Neural cell (in vitro differentiated cells): ENCODE data around the gene PRND. TPM values are rescaled to one million over a fixed set of nuclear protein-coding genes. Genes with fewer than 3 reads are reported as not detected.

Source experiments
- H2AFZ ChIP-seq: fragments of 200-600, 300-800 bp; sonication (generic), shearing (Covaris generic); 2 replicates; pipeline ENCODE4 v1.6.0; 2014; ENCODE audit warnings: low read depth, mild to moderate bottlenecking, antibody characterized with exemption, low read length, moderate library complexity
- H3F3A ChIP-seq: fragments of 200-600 bp; shearing (Covaris generic); 2 replicates; pipeline ENCODE4 v1.6.1; 2016; ENCODE audit warnings: mild to moderate bottlenecking, moderate library complexity, mixed read lengths, antibody characterized with exemption, low read length; ENCODE audit not compliant: insufficient read depth, poor library complexity, severe bottlenecking
- H3K27ac ChIP-seq: fragments of 200-600, 300-800 bp; sonication (generic), shearing (Covaris generic); 2 replicates; pipeline ENCODE4 v1.5.1; 2014; ENCODE audit warnings: mild to moderate bottlenecking, low read length, moderate library complexity
- H3K27me3 ChIP-seq: fragments of 300-800, 200-600 bp; sonication (generic), shearing (Covaris generic); 2 replicates; pipeline ENCODE4 v1.6.0; 2014; ENCODE audit warnings: mild to moderate bottlenecking, low read depth, low read length, moderate library complexity; ENCODE audit not compliant: insufficient read depth
- H3K36me3 ChIP-seq: fragments of 300-800, 200-600 bp; sonication (generic), shearing (Covaris generic); 2 replicates; pipeline ENCODE4 v1.5.1; 2014; ENCODE audit warnings: mild to moderate bottlenecking, antibody characterized with exemption, low read length, moderate library complexity; ENCODE audit not compliant: insufficient read depth
- H3K4me2 ChIP-seq: fragments of 300-800, 200-600 bp; sonication (generic), shearing (Covaris generic); 2 replicates; pipeline ENCODE4 v1.6.0; 2014; ENCODE audit warnings: mild to moderate bottlenecking, low read length
- H3K4me3 ChIP-seq: fragments of 300-800, 200-600 bp; sonication (generic), shearing (Covaris generic); 2 replicates; pipeline ENCODE4 v1.5.1; 2014; ENCODE audit warnings: mild to moderate bottlenecking, low read length, moderate library complexity
- H3K79me2 ChIP-seq: fragments of 200-600 bp; shearing (Covaris generic); replicated peaks from 2 replicates; pipeline ENCODE4 v1.6.0; 2014; ENCODE audit warnings: mild to moderate bottlenecking, low read length, moderate library complexity; ENCODE audit not compliant: insufficient read depth
- H3K9ac ChIP-seq: fragments of 300-800, 200-600 bp; sonication (generic), shearing (Covaris generic); 2 replicates; pipeline ENCODE4 v1.6.1; 2016; ENCODE audit warnings: mild to moderate bottlenecking, low read length, mixed read lengths
- H3K9me2 ChIP-seq: fragments of 200-600 bp; shearing (Covaris generic); 2 replicates; pipeline ENCODE4 v1.6.1; 2016; ENCODE audit warnings: mild to moderate bottlenecking, low read length, mixed read lengths; ENCODE audit not compliant: insufficient read depth
- H3K9me3 ChIP-seq: fragments of 200-600, 300-800 bp; sonication (generic), shearing (Covaris generic); 2 replicates; pipeline ENCODE4 v1.6.1; 2016; ENCODE audit warnings: mild to moderate bottlenecking, mixed run types, low read length, moderate library complexity, mixed read lengths
- H4K20me1 ChIP-seq: fragments of 200-600 bp; shearing (Covaris generic); 2 replicates; pipeline ENCODE4 v1.6.1; 2016; ENCODE audit warnings: mild to moderate bottlenecking, mixed run types; ENCODE audit not compliant: insufficient read depth
- EP300 ChIP-seq: fragments of 450-650 bp; conservative IDR thresholded peaks from 2 replicates; pipeline ENCODE4 v1.6.1; 2014; ENCODE audit warnings: antibody characterized with exemption, mild to moderate bottlenecking, moderate library complexity; ENCODE audit not compliant: poor library complexity, severe bottlenecking
- EZH2 ChIP-seq: fragments of 200-600, 300-800 bp; shearing (Covaris generic), sonication (generic); IDR thresholded peaks from 2 replicates; pipeline ENCODE4 v1.6.1; 2014; ENCODE audit warnings: antibody characterized with exemption, low read length, borderline replicate concordance, mild to moderate bottlenecking; ENCODE audit not compliant: insufficient read depth, poor library complexity, severe bottlenecking
- MXI1 ChIP-seq: fragments of 450-650 bp; conservative IDR thresholded peaks from 2 replicates; pipeline ENCODE4 v1.6.1; 2014; ENCODE audit warnings: antibody characterized with exemption, mild to moderate bottlenecking; ENCODE audit not compliant: poor library complexity, severe bottlenecking
- POLR2AphosphoS5 ChIP-seq: IDR thresholded peaks from 2 replicates; pipeline ENCODE4 v1.6.1; 2012
- RAD21 ChIP-seq: fragments of 450-650 bp; conservative IDR thresholded peaks from 2 replicates; pipeline ENCODE4 v1.6.1; 2014; ENCODE audit warnings: antibody characterized with exemption, mild to moderate bottlenecking, moderate library complexity
- REST ChIP-seq: IDR thresholded peaks from 2 replicates; pipeline ENCODE4 v1.6.1; 2012; ENCODE audit warnings: borderline replicate concordance
- SMC3 ChIP-seq: fragments of 450-650 bp; conservative IDR thresholded peaks from 2 replicates; pipeline ENCODE4 v1.6.1; 2014; ENCODE audit warnings: antibody characterized with exemption, mild to moderate bottlenecking, moderate library complexity; ENCODE audit not compliant: poor library complexity
- TAF1 ChIP-seq: IDR thresholded peaks from 2 replicates; pipeline ENCODE4 v1.6.1; 2012; ENCODE audit warnings: low read depth
- polyA plus RNA-seq: library from polyadenylated mRNA; depleted of rRNA; stranded (reverse); fragments of >200 nt; gene quantifications from 2 replicates; pipeline ENCODE4 v1.2.3, GENCODE V29; 2014
- TF ChIP-seq, protein P1 (sequence below): fragments of 450-650 bp; IDR thresholded peaks from 2 replicates; pipeline ENCODE4 v1.5.1; 2014; ENCODE audit warnings: antibody characterized with exemption, mild to moderate bottlenecking, moderate library complexity; ENCODE audit not compliant: poor library complexity, severe bottlenecking

Gene PRND
- polyA plus RNA-seq, 1 donor from 2014 or later, result not detected

GRCh38 chr20:4697831-4698221 is 23.9 kb upstream of the PRND start:
- Histone ChIP-seq H3K4me2 (no peak overlapping the region), H3K4me3 (no peak overlapping the region), H2AFZ (no peak overlapping the region), H3K36me3 (no peaks in the 10 kb centered on the region), H3K9me3 (no peaks in the 10 kb centered on the region), H3F3A (no peaks in the 10 kb centered on the region), H3K9me2 (no peaks in the 10 kb centered on the region), H3K27me3 (no peaks in the 10 kb centered on the region), H3K79me2 (no peaks in the 10 kb centered on the region), H3K9ac (no peak overlapping the region), H3K27ac (no peak overlapping the region), H4K20me1 (no peaks in the 10 kb centered on the region)
- TF ChIP-seq EP300 (no peak), TAF1 (no peak), REST (no peak), POLR2AphosphoS5 (no peak), RAD21 (no peak), SMC3 (no peak), EZH2 (no peak), MXI1 (no peak)
- TF ChIP-seq, protein P1, sequence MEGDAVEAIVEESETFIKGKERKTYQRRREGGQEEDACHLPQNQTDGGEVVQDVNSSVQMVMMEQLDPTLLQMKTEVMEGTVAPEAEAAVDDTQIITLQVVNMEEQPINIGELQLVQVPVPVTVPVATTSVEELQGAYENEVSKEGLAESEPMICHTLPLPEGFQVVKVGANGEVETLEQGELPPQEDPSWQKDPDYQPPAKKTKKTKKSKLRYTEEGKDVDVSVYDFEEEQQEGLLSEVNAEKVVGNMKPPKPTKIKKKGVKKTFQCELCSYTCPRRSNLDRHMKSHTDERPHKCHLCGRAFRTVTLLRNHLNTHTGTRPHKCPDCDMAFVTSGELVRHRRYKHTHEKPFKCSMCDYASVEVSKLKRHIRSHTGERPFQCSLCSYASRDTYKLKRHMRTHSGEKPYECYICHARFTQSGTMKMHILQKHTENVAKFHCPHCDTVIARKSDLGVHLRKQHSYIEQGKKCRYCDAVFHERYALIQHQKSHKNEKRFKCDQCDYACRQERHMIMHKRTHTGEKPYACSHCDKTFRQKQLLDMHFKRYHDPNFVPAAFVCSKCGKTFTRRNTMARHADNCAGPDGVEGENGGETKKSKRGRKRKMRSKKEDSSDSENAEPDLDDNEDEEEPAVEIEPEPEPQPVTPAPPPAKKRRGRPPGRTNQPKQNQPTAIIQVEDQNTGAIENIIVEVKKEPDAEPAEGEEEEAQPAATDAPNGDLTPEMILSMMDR, result no peak

DNA sequence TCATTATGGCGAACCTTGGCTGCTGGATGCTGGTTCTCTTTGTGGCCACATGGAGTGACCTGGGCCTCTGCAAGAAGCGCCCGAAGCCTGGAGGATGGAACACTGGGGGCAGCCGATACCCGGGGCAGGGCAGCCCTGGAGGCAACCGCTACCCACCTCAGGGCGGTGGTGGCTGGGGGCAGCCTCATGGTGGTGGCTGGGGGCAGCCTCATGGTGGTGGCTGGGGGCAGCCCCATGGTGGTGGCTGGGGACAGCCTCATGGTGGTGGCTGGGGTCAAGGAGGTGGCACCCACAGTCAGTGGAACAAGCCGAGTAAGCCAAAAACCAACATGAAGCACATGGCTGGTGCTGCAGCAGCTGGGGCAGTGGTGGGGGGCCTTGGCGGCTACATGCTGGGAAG is 22.5 kb upstream of the PRND start:
- no peaks in the 10 kb centered on the region for H3K9me2 ChIP-seq
- H3K27me3 ChIP-seq, result no peaks in the 10 kb centered on the region
- no peak overlapping the region for H3K9ac ChIP-seq
- TF ChIP-seq SMC3 (no peak), TAF1 (no peak), REST (no peak), RAD21 (no peak), EP300 (no peak), EZH2 (no peak), POLR2AphosphoS5 (no peak)
- TF ChIP-seq, protein P1, result no peak
- H4K20me1 ChIP-seq, result no peaks in the 10 kb centered on the region
- H3K9me3 ChIP-seq, result no peaks in the 10 kb centered on the region
- no peak overlapping the region for H3K4me2 ChIP-seq
- H2AFZ ChIP-seq, result no peak overlapping the region
- no peaks in the 10 kb centered on the region for H3F3A ChIP-seq
- no peak overlapping the region for H3K4me3 ChIP-seq
- H3K27ac ChIP-seq, result no peak overlapping the region
- no peaks in the 10 kb centered on the region for H3K79me2 ChIP-seq
- H3K36me3 ChIP-seq, result no peaks in the 10 kb centered on the region
